WTC11 (cell line): ENCODE data around the gene MPHOSPH10.

ENCODE experiments used
- KAT7 ChIP-seq: sonication (generic); formaldehyde crosslinking; IDR thresholded peaks from 2 replicates; pipeline ENCODE4 v1.8.1; 2023; ENCODE audit warnings: missing genetic modification reagents, mild to moderate bottlenecking, borderline replicate concordance
- MXD4 ChIP-seq: fragments of 250-450 bp; sonication (Bioruptor Pico); IDR thresholded peaks from 2 replicates; pipeline ENCODE4 v1.8.0; 2021; ENCODE audit warnings: mild to moderate bottlenecking, moderate library complexity, borderline replicate concordance
- NFYB ChIP-seq: sonication (generic); formaldehyde crosslinking; conservative IDR thresholded peaks from 2 replicates; pipeline ENCODE4 v1.8.0; 2022; ENCODE audit warnings: low read depth, missing genetic modification reagents
- TF ChIP-seq, protein P1 (sequence below): fragments of 200-600 bp; IDR thresholded peaks from 2 replicates; pipeline ENCODE4 v1.8.0; 2022; ENCODE audit warnings: antibody characterized with exemption
- TF ChIP-seq, protein P2 (sequence below): sonication (generic); formaldehyde crosslinking; IDR thresholded peaks from 2 replicates; pipeline ENCODE4 v1.8.0; 2023; ENCODE audit warnings: mild to moderate bottlenecking, missing genetic modification reagents
- TF ChIP-seq, protein P3 (sequence below): sonication (generic); formaldehyde crosslinking; IDR thresholded peaks from 2 replicates; pipeline ENCODE4 v1.8.1; 2023; ENCODE audit warnings: mild to moderate bottlenecking, missing genetic modification reagents

DNA sequence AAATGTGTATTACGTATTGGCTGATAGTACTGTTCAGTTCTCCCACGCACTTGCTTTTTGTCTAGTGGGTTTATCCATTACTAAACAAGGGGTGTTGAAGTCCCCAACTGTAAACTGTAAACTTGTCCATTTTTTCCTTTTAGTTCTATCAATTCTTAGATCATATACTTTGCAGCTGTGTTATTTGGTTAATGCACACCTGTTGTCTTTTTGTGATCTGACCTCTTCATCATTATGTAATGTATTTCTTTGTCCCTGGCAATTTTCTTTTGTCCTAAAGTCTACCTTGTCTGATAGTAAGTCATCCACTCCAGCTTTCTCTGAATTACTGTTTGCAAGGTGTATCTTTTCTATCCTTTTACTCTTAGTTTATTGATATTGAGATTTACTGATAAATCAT, 22.3 kb upstream of the MPHOSPH10 start:
- TF ChIP-seq MXD4 (CRISPR knock-in tag) (no peak), KAT7 (CRISPR knock-in tag) (no peak), NFYB (no peak)
- TF ChIP-seq, protein P1, sequence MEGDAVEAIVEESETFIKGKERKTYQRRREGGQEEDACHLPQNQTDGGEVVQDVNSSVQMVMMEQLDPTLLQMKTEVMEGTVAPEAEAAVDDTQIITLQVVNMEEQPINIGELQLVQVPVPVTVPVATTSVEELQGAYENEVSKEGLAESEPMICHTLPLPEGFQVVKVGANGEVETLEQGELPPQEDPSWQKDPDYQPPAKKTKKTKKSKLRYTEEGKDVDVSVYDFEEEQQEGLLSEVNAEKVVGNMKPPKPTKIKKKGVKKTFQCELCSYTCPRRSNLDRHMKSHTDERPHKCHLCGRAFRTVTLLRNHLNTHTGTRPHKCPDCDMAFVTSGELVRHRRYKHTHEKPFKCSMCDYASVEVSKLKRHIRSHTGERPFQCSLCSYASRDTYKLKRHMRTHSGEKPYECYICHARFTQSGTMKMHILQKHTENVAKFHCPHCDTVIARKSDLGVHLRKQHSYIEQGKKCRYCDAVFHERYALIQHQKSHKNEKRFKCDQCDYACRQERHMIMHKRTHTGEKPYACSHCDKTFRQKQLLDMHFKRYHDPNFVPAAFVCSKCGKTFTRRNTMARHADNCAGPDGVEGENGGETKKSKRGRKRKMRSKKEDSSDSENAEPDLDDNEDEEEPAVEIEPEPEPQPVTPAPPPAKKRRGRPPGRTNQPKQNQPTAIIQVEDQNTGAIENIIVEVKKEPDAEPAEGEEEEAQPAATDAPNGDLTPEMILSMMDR, result no peak
- TF ChIP-seq, protein P2, sequence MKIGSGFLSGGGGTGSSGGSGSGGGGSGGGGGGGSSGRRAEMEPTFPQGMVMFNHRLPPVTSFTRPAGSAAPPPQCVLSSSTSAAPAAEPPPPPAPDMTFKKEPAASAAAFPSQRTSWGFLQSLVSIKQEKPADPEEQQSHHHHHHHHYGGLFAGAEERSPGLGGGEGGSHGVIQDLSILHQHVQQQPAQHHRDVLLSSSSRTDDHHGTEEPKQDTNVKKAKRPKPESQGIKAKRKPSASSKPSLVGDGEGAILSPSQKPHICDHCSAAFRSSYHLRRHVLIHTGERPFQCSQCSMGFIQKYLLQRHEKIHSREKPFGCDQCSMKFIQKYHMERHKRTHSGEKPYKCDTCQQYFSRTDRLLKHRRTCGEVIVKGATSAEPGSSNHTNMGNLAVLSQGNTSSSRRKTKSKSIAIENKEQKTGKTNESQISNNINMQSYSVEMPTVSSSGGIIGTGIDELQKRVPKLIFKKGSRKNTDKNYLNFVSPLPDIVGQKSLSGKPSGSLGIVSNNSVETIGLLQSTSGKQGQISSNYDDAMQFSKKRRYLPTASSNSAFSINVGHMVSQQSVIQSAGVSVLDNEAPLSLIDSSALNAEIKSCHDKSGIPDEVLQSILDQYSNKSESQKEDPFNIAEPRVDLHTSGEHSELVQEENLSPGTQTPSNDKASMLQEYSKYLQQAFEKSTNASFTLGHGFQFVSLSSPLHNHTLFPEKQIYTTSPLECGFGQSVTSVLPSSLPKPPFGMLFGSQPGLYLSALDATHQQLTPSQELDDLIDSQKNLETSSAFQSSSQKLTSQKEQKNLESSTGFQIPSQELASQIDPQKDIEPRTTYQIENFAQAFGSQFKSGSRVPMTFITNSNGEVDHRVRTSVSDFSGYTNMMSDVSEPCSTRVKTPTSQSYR (CRISPR knock-in tag), result no peak
- TF ChIP-seq, protein P3, sequence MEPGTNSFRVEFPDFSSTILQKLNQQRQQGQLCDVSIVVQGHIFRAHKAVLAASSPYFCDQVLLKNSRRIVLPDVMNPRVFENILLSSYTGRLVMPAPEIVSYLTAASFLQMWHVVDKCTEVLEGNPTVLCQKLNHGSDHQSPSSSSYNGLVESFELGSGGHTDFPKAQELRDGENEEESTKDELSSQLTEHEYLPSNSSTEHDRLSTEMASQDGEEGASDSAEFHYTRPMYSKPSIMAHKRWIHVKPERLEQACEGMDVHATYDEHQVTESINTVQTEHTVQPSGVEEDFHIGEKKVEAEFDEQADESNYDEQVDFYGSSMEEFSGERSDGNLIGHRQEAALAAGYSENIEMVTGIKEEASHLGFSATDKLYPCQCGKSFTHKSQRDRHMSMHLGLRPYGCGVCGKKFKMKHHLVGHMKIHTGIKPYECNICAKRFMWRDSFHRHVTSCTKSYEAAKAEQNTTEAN (CRISPR knock-in tag), result no peak
